CD14-positive monocyte (primary cell): ENCODE measurements around the gene TNNT3. TPM values are rescaled to one million over a fixed set of nuclear protein-coding genes. Genes with fewer than 3 reads are reported as not detected.
A peak's percentile ranks its signal among the peaks of the same experiment; 100 is the strongest.

Experiments used
- DNase-seq, 3 donors: peaks; one replicate each; pipeline ENCODE4 v3.0.0-alpha.2; 2011 to 2022
- H2AFZ ChIP-seq: 2 replicates; pipeline ENCODE4 v1.6.0; 2012; ENCODE audit warnings: mild to moderate bottlenecking, low read depth, low read length, inconsistent platforms; ENCODE audit not compliant: insufficient read depth, poor library complexity, severe bottlenecking
- H3K27ac ChIP-seq, 2 donors: 1 replicate in 1 of 2; 2 replicates in 1 of 2; pipeline ENCODE4 v1.5.1; 2012 to 2013; ENCODE audit warnings: low read length in 2 of 2, control low read depth in 1 of 2, inconsistent platforms in 1 of 2, low read depth in 1 of 2, mild to moderate bottlenecking in 1 of 2
- H3K27me3 ChIP-seq, 2 donors: one replicate each; pipeline versions ENCODE4 v1.6.0 to v1.6.1; 2011 to 2013; ENCODE audit warnings: low read length in 2 of 2; ENCODE audit not compliant: control insufficient read depth in 2 of 2, insufficient read depth in 2 of 2
- H3K36me3 ChIP-seq, 2 donors: replicated peaks in 1 of 2; 1 replicate in 1 of 2; 2 replicates in 1 of 2; pipeline versions ENCODE4 v1.5.1 to v1.6.1; 2012 to 2013; ENCODE audit warnings: low read length in 2 of 2, control low read depth in 1 of 2, inconsistent platforms in 1 of 2, mild to moderate bottlenecking in 1 of 2; ENCODE audit not compliant: insufficient read depth in 2 of 2, control insufficient read depth in 1 of 2
- H3K4me1 ChIP-seq, 2 donors: 1 replicate in 1 of 2; 2 replicates in 1 of 2; pipeline versions ENCODE4 v1.5.1 to v1.6.1; 2012 to 2013; ENCODE audit warnings: low read length in 2 of 2, control low read depth in 1 of 2, inconsistent platforms in 1 of 2, mild to moderate bottlenecking in 1 of 2, moderate library complexity in 1 of 2; ENCODE audit not compliant: insufficient read depth in 2 of 2, control insufficient read depth in 1 of 2
- H3K4me2 ChIP-seq: replicated peaks from 2 replicates; pipeline ENCODE3; 2012; ENCODE audit warnings: low read length, moderate library complexity, mild to moderate bottlenecking; ENCODE audit not compliant: poor library complexity, severe bottlenecking; ENCODE audit errors: extremely low read depth
- H3K4me3 ChIP-seq, 3 experiments: fragments of 200-600 bp in 1 of 3; sonication (generic) in 1 of 3; replicated peaks in 1 of 3; 1 replicate in 2 of 3; 2 replicates in 1 of 3; pipeline ENCODE4 v1.5.1; 2011 to 2013; ENCODE audit warnings: low read length in 3 of 3, mild to moderate bottlenecking in 3 of 3, control low read depth in 2 of 3, low read depth in 2 of 3, inconsistent platforms in 1 of 3, moderate library complexity in 1 of 3
- H3K79me2 ChIP-seq: 2 replicates; pipeline ENCODE4 v1.6.0; 2012; ENCODE audit warnings: mild to moderate bottlenecking, control low read depth, inconsistent platforms, low read length, moderate library complexity; ENCODE audit not compliant: insufficient read depth
- H3K9ac ChIP-seq: 2 replicates; pipeline ENCODE4 v1.6.0; 2017; ENCODE audit warnings: low read length, mild to moderate bottlenecking; ENCODE audit not compliant: insufficient read depth, poor library complexity, severe bottlenecking
- H3K9me3 ChIP-seq, 2 donors: replicated peaks in 1 of 2; 1 replicate in 1 of 2; 2 replicates in 1 of 2; pipeline versions ENCODE4 v1.5.1 to v1.6.1; 2012 to 2013; ENCODE audit warnings: low read length in 2 of 2, control low read depth in 1 of 2; ENCODE audit not compliant: control insufficient read depth in 1 of 2, insufficient read depth in 1 of 2
- H4K20me1 ChIP-seq: 2 replicates; pipeline ENCODE4 v1.6.0; 2012; ENCODE audit warnings: mild to moderate bottlenecking, low read length, control low read depth, moderate library complexity; ENCODE audit not compliant: insufficient read depth
- H3K27ac Mint-ChIP-seq, 7 donors: one replicate each; pipeline ENCODE4 v1.8.0; 2020; ENCODE audit warnings: mild to moderate bottlenecking in 7 of 7, mixed read lengths in 7 of 7, moderate library complexity in 6 of 7, inconsistent platforms in 2 of 7
- H3K27me3 Mint-ChIP-seq, 3 donors: one replicate each; pipeline ENCODE4 v1.8.0; 2021 to 2022; ENCODE audit warnings: low read depth in 3 of 3, mild to moderate bottlenecking in 3 of 3, mixed read lengths in 3 of 3, moderate library complexity in 3 of 3, inconsistent platforms in 1 of 3
- H3K36me3 Mint-ChIP-seq, 2 donors: one replicate each; pipeline ENCODE4 v1.8.0; 2020; ENCODE audit warnings: mixed read lengths in 2 of 2, inconsistent platforms in 1 of 2, mild to moderate bottlenecking in 1 of 2
- H3K4me1 Mint-ChIP-seq: one replicate; pipeline ENCODE4 v1.8.0; 2020; ENCODE audit warnings: mild to moderate bottlenecking, mixed read lengths
- H3K4me3 Mint-ChIP-seq, 2 donors: one replicate each; pipeline ENCODE4 v1.8.0; 2020; ENCODE audit warnings: mild to moderate bottlenecking in 2 of 2, mixed read lengths in 2 of 2, moderate library complexity in 1 of 2
- H3K9me3 Mint-ChIP-seq, 7 donors: one replicate each; pipeline ENCODE4 v1.8.0; 2020 to 2022; ENCODE audit warnings: mixed read lengths in 7 of 7, mild to moderate bottlenecking in 6 of 7, moderate library complexity in 6 of 7, inconsistent platforms in 2 of 7
- CTCF ChIP-seq: fragments of 200-600 bp; IDR thresholded peaks from one replicate; pipeline ENCODE4 v1.8.0; 2022; ENCODE audit warnings: antibody characterized with exemption, mild to moderate bottlenecking
- WGBS: methylation state at CpG from one replicate; pipeline ENCODE4 v1.1.5; 2013; ENCODE audit warnings: missing lambda C conversion rate; ENCODE audit not compliant: insufficient coverage; 5-methylcytosine and 5-hydroxymethylcytosine counted together
- intact Hi-C, 2 donors: fragments of 100-400 bp; cut with micrococcal nuclease; formaldehyde crosslinking; loops; one replicate each; pipeline versions ENCODE4 v1.15.0 to v1.15.1; 2023
- polyA plus RNA-seq, 3 donors: library from polyadenylated mRNA; depleted of rRNA in 1 of 3; unstranded in 2 of 3; stranded (reverse) in 1 of 3; fragments of 300-500 nt in 2 of 3; fragments of >200 nt in 1 of 3; fragmentation: Illumina TruSeq in 2 of 3; gene quantifications; 1 replicate in 2 of 3; 2 replicates in 1 of 3; pipeline ENCODE4 v1.2.3, GENCODE V29; 2012 to 2021

The TNNT3 gene
- polyA plus RNA-seq, 3 donors, result 1.4 TPM; not detected in 2

- Histone ChIP-seq H3K27ac (no peak overlapping the region), H3K79me2 (no peaks in the 10 kb centered on the region), H3K36me3 (no peaks in the 10 kb centered on the region), H3K4me1 (peaks cover 15% of the 10 kb centered on the region in 2 donors), H3K9me3 (no peaks in the 10 kb centered on the region), H3K9ac (no peak overlapping the region), H3K4me3 (no peak overlapping the region), H4K20me1 (no peaks in the 10 kb centered on the region), H2AFZ (no peak overlapping the region), H3K27me3 (no peaks in the 10 kb centered on the region), H3K4me2 (no peak overlapping the region)
- DNase-seq, result no peak
- H3K9me3 Mint-ChIP-seq, result no peaks in the 10 kb centered on the region
- WGBS, result 77% methylated on average over 6 of the region's 9 CpGs
- no peak for TF ChIP-seq CTCF
- H3K36me3 Mint-ChIP-seq, result peaks cover 6 to 10% of the 10 kb centered on the region in 2 donors
- peak overlapping the region in 1 of 7 donors; percentile 21 for H3K27ac Mint-ChIP-seq
- H3K27me3 Mint-ChIP-seq, result peaks cover 0 to 10% (median 2%) of the 10 kb centered on the region in 3 donors
- peaks cover 19% of the 10 kb centered on the region for H3K4me1 Mint-ChIP-seq
- intact Hi-C loops, result no loop called here
- H3K4me3 Mint-ChIP-seq, result no peak overlapping the region
These were observed 10.9 kb upstream of the TNNT3 start for GRCh38 chr11:1908618-1909017.

GRCh38 chr11:1909524-1909923 is 10.0 kb upstream of the TNNT3 start:
- no peak overlapping the region for H3K9ac ChIP-seq
- no peaks in the 10 kb centered on the region for H3K79me2 ChIP-seq
- no peak for TF ChIP-seq CTCF
- Mint-ChIP-seq H3K36me3 (peaks cover 6 to 8% of the 10 kb centered on the region in 2 donors), H3K27ac (no peak overlapping the region), H3K9me3 (no peaks in the 10 kb centered on the region), H3K4me1 (peaks cover 19% of the 10 kb centered on the region), H3K4me3 (no peak overlapping the region), H3K27me3 (peaks cover 0 to 10% (median 6%) of the 10 kb centered on the region in 3 donors)
- H3K27me3 ChIP-seq, result no peaks in the 10 kb centered on the region
- no peak for DNase-seq
- no peaks in the 10 kb centered on the region for H3K9me3 ChIP-seq
- H3K4me1 ChIP-seq, result peaks cover 15% of the 10 kb centered on the region in 2 donors
- H3K36me3 ChIP-seq, result no peaks in the 10 kb centered on the region
- WGBS, result 93% methylated on average over 5 of the region's 7 CpGs
- no peak overlapping the region for H2AFZ ChIP-seq
- intact Hi-C loops, result no loop called here
- no peak overlapping the region for H3K27ac ChIP-seq
- H3K4me3 ChIP-seq, result no peak overlapping the region
- no peak overlapping the region for H3K4me2 ChIP-seq
- H4K20me1 ChIP-seq, result no peaks in the 10 kb centered on the region
